Right ventricle myocardium inferior (tissue), 1 donor: ENCODE measurements around the gene RGR. TPM values are rescaled to one million over a fixed set of nuclear protein-coding genes. Genes with fewer than 3 reads are reported as not detected.

ENCODE experiments used
- ATAC-seq: fragments of 200-7000 bp; cut with Tn5 transposase; one replicate; pipeline ENCODE4 v1.9.1; 2020; ENCODE audit warnings: mild to moderate bottlenecking, moderate library complexity
- DNase-seq: peaks from one replicate; pipeline ENCODE4 v3.0.0; 2021; ENCODE audit errors: missing footprints
- intact Hi-C: fragments of 100-400 bp; cut with DNase I; formaldehyde crosslinking; loops from one replicate; pipeline ENCODE4 v1.11.0; 2022
- total RNA-seq: library from RNA; stranded (reverse); fragmentation: NEBNext Ultra II Directional; extraction: Animal tissue kit (Norgen Biotek cat#: 25700); gene quantifications from one replicate; pipeline ENCODE4 v1.2.1, GENCODE V29; 2021
- donor health status: DM: no; HTN: yes; CAD: no; lungs with severe emphysema.

The RGR gene
- total RNA-seq, 1 donor from 2014 or later = 1.9 TPM

DNA sequence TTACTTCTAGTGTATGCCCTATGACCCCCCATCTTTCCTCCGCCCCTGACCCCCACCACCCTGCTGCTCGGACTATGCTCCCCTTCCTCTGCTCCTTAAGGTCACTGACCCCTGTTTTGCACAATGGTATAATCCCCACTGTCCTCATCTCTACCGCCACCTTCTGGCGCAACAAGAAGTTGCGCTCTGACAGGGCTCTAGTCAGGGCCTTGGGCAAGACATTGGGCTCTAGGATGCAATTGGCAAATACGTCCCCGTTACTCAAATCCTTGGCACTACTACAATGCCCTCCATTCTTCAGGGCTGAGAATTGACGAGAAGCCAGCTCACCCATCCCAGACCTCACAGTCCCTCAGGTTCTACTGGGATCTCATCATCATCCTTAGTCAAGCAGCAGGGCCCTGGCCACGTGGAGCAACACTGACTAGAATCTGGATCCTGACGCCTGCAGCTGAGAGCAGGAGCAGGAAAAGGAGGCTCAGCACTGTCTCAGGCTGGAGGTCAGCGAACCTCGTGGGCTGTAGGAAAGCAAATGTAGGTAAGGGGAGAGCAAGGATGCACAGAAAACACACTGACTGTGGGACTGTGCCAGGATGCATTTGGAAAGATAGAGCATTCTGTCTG lies 30.1 kb upstream of the RGR start:
- intact Hi-C loops = no loop called here
- peak; percentile 31 for ATAC-seq
- DNase-seq = no peak

DNA sequence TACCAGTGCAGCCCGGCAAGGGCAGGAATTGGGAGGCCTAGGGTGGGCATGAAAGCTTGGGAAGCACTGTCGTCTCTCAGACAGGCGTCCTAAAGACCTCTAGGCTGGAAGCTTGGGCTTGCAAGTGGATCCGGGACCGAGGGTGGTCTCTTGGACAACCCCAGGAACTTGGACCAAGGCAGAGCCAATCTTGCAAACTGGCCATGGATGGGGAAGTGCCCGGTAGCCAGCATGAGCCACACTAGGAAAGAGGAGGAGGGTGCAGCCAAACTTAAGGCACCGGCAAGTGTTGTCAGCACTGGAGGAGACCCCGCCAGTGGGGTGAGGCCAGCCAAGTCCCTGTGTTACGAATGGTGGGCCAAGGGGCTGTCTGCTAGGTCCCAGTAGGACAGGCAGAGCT lies 28.0 kb upstream of the RGR start:
- DNase-seq (no peak), ATAC-seq (no peak)
- intact Hi-C loops = no loop called here

DNA sequence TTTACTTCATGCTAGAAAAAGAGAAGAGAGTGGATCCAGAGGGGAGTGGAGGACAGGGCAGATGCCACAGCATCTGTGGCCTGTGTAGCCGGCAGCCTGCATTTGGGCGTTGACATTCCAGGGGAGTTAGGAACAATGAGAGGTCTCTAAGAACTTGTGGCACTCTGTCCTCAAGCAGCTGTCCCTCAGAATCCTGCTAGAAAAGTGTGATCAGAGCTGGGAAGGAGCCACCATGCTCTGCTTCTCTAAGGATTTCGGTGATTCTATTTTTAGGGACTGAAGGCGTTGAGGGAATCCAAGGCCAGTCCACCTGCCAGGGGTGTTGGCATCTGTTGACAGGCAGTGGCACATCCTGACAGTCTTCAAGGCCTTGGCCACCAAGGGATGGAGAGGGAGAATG lies 27.1 kb upstream of the RGR start:
- no peak for ATAC-seq
- intact Hi-C loops = no loop called here
- no peak for DNase-seq

DNA sequence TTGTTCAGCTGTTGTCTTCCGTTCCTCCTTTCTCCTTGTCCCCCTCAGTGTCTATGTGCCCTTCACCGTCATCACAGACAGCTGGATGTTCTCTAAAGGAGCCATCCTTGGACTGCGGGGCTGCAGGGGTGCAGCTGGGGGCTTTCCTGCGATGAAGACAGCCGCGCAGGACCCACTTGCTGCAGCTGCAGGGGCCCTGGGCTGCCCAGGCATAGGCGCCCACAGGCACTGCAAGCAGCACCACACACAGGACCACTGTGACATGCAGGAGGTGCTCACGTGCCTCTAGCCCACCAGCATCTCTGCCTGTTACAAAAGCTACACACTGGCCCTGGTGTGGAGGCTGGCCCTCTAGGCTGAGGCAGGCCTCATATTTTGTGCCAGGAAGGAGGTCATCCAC lies 22.9 kb upstream of the RGR start:
- intact Hi-C loops = no loop called here
- DNase-seq = no peak
- no peak for ATAC-seq

DNA sequence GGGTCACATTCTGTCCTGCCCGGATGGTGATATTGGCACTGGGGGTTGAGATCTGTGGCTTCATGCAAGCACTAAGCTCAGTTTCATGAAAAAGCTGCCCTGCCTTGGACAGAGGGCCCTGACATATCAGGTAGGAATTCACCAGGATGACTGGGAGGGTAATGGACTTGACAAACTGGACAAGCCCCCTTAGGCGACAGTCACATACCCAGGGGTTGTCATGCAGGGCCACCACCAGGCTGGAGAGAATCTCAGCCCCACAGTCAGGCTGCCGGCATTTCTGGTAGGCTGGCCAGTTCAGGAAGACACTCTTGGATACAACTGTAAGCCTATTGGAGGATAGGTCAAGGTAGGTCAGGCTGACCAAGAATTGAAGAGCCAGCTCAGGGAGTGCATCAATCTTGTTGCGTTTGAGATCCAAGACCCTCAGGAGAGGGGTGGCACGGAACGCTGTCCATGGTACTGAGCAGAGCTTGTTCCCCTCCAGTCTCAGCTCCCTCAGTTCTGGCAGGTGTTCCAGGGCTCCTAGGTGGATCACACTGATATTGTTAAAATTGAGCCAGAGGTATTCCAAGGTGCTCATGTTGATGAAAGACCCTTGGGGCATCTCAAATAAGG lies 20.3 kb upstream of the RGR start:
- no peak for DNase-seq
- ATAC-seq = no peak
- intact Hi-C loops = no loop called here

DNA sequence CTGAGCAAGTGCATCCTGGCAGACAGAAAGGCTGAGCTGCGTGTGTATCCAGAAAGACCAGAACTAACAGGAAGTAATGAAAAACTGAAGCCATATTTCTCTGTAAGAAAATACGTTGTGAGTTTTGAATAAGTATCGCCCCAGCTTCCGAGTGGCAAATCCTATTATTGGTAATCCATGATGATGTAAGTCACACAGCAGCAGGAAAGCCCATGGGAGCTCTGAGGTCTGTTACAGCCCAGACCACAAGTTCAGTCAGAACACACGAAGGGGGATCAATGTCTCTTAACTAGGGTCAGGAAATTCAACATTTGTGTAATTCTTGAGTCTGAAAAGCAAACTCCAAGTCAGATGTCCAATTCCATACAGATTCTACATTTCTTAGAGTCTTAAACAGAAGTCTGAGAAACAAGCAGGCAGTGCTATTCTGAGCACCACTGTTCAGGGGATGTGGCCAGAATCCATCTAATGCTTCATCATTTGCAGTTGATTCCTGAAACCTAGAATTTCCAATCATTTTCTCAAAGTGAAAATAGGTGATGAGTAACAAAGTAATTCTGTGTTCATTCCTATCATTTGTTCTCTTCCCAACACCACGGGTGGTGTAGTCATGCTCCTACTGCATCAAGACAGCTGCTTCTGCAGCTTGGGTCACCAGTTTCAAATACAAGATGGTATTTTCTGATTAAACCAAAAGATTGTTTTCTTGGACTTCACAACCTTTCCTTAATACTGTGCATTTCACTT lies 19.3 kb upstream of the RGR start, which contains the start of gene LRIT2:
Gene LRIT2, minus strand, starts transcription at position 118 of the 747 bp plus-strand sequence. Its CDS starts 24 bp downstream, at position 94.
- intact Hi-C loops = no loop called here

DNA sequence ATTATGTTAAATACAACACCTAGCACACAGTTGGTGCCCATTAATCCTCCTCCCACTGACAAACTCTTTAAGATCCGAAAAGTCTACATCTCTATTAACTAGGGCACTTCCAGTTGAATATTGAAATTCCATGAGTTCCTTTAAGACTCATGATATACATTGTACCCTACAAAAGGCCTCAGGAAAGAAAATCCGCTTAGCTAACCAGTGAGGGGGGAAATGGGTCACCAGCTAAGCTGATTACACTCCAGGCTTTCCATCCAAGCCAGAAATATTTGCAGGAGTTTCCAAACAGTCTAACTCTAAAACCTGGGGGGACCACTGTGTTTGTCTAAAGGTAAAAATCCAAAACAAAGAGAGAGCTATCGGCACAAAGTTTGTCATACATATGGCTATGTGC lies 18.2 kb upstream of the RGR start:
- ATAC-seq (no peak), DNase-seq (no peak)
- intact Hi-C loops = no loop called here

More for the DNA sequence above, 19.3 kb upstream of the RGR start, which contains the start of gene LRIT2:
- ATAC-seq (no peak), DNase-seq (no peak)

DNA sequence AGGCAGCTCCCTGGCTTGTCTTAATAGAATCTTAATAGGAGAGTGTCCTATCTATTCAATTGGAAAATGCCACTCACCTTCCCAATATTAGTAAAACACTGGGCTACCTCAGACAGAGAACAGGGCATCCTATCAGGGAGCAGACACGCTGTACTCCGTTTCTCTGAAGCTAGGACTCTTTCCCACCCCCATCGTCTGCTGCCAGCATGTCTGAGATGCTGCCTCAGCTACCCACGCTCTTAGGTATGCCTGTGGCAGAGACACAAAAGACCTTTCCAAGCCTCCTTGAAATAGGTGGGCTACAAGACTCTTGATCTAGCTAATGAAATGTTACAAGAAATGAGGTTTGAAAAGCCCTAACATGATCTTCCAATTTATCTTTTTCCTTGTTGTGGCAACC lies 17.0 kb upstream of the RGR start:
- intact Hi-C loops = no loop called here
- no peak for ATAC-seq
- DNase-seq = no peak

DNA sequence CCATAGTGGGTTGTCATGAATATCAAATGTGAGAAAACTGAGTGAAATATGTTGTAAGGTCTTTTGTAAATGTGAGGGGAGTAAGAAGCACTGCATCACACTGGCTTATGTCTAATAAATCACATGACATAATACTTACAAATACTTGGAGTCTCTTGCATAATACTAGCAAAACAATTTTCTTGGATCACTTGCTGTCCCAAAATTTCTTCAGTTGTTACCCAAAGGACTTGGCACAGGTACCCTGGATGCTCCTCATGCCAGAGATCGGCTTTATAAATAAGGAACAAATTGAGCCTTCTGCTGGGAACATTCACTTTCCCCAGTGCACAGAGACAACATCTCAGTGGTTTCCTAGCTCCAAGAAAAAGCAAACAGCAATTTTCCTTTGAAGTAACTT lies 14.5 kb upstream of the RGR start:
- ATAC-seq (peak; percentile 63), DNase-seq (no peak)
- intact Hi-C loops = no loop called here

DNA sequence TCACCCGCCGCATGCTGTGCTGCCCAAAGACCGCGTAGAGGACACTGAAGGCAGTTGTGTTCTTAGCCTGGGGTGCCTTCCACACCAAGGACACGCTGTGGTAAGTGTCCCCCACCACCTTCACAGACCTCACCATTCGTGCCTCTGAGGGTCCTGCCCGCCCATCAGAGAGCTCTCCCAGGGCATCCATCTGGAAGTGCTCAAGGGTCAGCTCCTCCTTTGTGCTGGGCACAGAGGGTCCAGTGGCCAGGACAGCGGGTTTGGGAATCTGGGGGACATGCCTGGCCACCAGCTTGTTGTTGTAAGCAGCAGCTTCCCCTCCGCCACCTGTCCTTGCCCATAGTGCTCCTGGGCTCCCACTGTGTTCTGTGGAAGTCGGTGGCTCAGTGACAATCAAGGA lies 12.5 kb upstream of the RGR start:
- DNase-seq = no peak
- intact Hi-C loops = no loop called here
- no peak for ATAC-seq

DNA sequence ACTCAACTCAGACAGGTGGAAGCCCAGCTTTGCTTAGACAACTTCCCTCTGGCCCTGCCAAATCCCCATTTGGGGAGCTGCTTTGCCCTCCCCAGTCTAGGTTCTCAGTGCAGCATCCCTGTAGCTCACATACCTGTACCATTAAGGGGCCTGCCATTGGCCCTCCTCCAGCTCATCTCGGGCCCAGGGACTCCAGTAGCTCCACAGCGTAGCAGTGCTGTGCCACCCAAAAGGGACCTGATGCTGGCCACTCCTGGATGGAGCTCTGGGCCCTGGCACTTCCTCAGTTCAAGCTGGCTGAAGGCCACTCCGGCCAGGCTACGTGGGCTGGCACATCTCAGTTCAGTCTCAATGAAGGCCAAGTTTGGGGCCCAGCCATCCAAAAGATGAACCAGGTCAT lies 10.9 kb upstream of the RGR start:
- DNase-seq (no peak), ATAC-seq (no peak)
- intact Hi-C loops = no loop called here

DNA sequence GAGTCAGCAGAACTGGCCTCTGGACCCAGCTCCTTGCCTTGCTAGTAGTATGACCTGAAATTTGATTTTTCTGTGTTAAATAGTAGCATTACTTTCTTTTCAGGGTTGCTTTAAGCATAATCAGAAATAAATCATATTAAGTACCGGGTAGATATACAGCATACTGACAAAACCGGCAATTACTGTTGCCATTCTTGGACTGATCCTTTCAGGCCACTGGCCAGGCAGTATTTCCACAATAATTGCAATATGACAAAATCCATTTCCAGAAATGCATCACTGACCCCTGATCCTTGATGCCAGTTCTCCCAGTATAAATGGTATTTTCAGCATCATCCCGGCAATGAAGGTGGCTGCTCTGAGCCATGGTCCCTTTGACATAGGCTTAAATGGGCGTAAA lies 10.4 kb upstream of the RGR start:
- intact Hi-C loops = no loop called here
- DNase-seq = no peak
- no peak for ATAC-seq

DNA sequence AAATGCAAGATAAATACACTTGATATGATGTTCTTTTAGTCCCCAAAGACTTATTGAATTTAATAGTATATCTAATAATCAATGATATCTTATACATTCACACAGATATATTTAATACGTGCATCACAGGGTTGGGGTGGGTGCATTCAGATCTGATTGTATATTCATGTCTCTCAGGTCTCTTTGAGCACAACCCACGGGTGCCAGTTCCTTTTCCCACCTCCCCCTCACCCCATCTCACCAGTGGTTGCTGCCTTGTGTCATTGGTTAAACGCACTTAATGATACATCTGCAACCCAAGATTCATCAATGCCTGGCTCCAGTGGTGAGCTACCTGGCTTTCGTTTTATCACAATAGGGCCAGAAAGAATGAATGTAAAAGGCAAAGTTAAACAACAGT lies 9.8 kb upstream of the RGR start:
- ATAC-seq (no peak), DNase-seq (no peak)
- intact Hi-C loops = no loop called here

DNA sequence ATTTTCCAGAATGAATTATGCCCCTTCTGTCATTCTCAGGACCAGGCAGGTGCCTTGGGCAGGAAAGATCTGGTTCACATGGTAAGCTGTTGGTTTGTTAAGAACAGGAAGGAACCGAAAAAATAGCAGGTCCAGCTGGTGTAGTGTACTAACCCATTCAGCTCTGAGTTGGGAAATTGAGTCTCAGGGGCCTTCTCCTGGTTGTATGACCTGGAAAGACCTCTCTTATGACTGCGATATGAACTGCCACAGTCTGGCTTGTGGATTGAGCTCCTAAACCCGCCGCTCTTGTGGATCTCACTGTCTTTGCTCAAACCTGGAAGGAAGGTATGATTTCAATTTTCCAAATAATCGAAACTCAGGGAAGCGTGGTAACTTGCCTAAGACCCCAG lies 8.1 kb upstream of the RGR start:
- intact Hi-C loops = no loop called here
- DNase-seq (no peak), ATAC-seq (peak; percentile 56)

DNA sequence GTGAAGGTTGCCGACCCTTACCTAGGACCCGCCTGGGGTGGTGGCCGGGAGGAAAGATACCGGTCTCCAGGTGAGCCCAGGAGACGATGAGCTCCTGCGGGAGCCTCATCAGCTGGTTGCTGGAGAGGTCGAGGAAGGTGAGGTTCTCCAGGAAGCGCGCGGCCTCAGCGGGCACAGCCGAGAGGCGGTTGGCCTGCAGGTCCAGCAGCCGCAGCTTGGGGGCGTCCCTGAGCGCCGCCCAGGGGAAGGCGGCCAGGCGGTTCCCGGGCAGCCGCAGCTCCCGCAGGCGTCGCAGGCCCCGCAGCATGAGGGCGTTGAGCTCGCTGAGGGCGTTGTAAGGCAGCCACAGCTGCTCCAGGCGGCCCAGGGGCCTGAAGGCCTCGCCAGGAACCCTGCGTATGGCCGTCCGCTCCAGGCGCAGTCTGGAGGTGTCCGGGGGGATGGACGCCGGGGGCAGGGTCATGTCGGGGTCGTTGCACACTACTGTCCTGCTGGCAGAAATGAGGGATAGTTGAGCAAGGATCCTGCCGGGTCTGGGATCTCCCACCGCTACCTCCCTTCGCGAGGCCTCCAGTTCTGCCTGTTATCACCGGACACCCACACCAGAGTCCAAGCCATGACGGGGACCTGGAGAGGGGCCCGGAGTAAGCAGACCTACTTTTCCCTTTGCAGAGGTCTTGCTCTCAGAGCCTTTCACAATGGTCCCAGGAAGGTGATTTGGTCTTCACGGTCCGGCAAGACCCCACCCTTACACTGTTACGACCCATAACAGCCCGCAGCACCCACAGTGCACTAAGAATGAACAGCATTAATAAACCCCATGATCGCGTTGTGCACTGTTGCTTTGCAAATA lies 7.4 kb upstream of the RGR start:
- DNase-seq (no peak), ATAC-seq (peak; percentile 79)
- intact Hi-C loops = no loop called here

DNA sequence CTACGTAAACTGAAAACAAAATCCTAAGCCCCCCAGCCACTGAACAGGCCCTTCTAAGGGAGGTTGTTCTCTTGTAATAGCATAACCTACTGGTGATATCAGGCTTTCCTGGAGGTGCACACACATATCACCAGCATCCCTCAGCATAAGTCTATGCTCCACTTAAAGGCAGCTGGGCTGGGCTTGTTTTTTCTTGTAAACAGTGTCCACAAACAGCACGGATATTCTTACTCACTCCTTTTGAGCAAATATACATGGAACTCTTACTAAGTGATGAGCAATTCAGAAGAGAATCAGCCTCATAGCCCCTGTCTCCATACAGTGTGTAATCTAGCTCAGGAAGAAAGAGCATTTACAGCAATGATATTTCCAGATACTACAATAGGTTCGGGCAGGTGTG lies 5.9 kb upstream of the RGR start:
- ATAC-seq = no peak
- no peak for DNase-seq
- intact Hi-C loops = no loop called here

DNA sequence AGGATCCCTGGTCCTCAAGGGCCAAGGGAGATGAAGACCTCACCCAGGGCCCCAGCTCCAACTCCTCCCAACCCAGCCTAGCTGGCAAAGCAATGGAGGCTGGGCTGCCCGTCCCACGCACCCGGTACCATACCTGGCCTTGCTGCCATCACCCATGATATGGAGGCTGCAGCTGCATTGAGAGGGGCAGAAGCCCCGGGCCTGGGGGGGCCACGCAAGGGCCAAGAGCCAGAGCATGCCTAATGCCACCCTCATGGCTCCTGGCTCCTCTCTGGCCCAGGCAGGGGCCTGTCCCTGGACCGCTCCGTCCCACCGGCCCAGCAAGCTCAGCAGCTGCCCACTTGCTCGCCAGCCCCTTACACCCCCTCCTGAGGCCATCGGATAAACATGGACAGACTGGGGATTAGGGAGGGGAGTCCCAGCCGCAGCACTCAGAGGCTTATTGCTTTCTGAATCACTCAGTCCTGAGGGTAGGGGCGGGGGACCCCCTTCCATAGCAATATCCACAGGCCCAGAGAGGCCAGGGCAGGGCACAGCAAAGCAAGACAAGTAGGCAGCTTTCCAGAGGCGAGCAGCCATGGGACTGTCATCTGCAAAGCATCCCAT lies 3.6 kb upstream of the RGR start, which contains the start of gene LRIT1:
Gene LRIT1, minus strand, starts transcription at position 362 of the 606 bp plus-strand sequence. Its CDS starts 107 bp downstream, at position 255.
- no peak for DNase-seq
- intact Hi-C loops = no loop called here
- ATAC-seq = no peak

DNA sequence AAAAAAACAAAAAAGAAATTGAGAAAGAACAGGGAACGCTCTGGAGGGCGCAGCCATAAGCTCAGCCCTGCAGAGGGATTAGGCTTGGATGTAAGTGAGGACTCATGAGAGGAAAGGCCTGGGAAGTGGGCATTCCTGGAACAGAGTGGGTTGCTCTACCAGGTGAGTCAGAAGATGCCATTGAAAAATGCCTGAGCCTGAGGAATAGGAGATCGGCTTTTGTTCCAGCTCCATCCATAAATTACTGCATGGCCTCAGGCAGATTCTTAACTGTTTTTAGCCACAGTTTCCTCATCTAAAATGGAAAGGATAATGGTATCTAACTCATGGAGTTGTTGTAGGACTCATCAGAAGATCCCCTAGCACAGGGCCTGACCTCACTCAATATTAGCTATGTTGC lies 1.1 kb upstream of the RGR start:
- DNase-seq (no peak), ATAC-seq (no peak)
- intact Hi-C loops = no loop called here

DNA sequence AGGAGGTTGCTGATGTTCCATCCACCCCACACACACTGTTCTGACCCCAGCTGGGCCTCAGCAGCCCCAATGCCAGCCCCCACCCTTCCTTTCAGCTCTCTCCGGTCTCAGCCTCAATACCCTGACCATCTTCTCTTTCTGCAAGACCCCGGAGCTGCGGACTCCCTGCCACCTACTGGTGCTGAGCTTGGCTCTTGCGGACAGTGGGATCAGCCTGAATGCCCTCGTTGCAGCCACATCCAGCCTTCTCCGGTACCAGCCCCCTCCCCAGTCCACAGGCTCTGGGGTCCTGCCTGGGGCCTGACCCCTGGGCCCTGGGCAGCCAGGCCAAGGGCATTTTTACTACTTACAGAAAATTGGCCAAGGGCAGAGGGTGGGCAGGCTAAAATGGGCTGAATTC lies 2.6 kb downstream of the RGR start:
- ATAC-seq (no peak), DNase-seq (no peak)
- intact Hi-C loops = no loop called here
